GM21717 (cell line): ENCODE data around the gene FKTN.
A peak's percentile ranks its signal among the peaks of the same experiment; 100 is the strongest.
"Not testable (repeated sequence)": the region's sequence is repeated elsewhere in the genome, so short reads cannot be mapped to it uniquely, and the experiment has no call there.

Experiments used
- ATAC-seq: cut with Tn5 transposase; IDR thresholded peaks from one replicate; pipeline ENCODE4 v1.9.1; 2021; ENCODE audit warnings: mild to moderate bottlenecking, moderate library complexity; ENCODE audit not compliant: unreplicated experiment

Gene FKTN

GRCh38 chr9:105557804-105558610 lies at the start of gene FKTN:
FKTN (plus strand) TSS chr9:105558131; CDS start chr9:105575033, 16,902 bp downstream.
- ATAC-seq = peak; percentile 98

GRCh38 chr9:105508530-105508929 lies 49.4 kb upstream of the FKTN start:
- ATAC-seq = no peak

- peak; percentile 94 for ATAC-seq
These were observed 47.9 kb upstream of the FKTN start for GRCh38 chr9:105510024-105510423.

DNA sequence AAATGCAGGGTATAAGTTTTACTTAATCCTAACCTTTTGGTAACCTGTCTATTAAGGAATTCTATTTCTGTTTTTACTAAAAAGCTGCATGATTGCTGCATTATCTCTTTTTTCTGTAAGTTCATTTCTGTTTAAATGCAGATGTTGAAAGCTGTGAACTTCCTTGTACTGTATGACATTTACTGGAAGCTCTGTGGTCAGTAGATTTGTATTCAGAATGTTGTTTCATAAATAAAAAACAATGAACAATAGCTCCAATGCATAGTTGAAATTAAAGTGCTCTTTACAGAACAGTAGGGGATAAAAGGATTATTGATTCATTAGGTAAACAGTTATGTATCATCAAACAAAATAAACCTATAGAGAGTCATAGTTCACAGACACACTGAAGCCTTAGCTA lies 46.5 kb upstream of the FKTN start:
- ATAC-seq = no peak

DNA sequence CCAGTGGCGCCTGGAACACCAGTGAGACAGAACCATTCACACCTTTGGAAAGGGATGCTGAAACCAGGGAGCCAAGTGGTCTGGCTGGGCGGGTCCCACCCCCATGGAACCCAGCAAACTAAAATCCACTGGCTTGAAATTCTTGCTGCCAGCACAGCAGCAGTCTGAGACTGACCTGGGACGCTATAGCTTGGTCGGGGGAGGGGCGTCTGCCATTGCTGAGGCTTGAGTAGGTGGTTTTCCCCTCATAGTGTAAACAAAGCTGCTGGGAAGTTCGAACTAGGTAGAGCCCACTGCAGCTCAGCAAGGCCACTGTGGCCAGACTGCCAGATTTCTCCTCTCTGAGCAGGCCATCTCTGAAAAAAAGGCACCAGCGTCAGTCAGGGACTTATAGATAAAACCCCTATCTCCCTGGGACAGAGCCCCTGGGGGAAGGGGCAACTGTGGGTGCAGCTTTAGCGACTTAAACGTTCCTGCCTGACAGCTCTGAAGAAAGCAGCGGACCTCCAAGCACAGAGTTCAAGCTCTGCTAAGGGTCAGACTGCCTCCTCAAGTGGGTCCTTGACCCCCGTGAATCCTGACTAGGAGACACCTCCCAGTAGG lies 42.0 kb upstream of the FKTN start:
- no peak for ATAC-seq

GRCh38 chr9:105519710-105520369 lies 38.1 kb upstream of the FKTN start:
- not testable (repeated sequence) for ATAC-seq

DNA sequence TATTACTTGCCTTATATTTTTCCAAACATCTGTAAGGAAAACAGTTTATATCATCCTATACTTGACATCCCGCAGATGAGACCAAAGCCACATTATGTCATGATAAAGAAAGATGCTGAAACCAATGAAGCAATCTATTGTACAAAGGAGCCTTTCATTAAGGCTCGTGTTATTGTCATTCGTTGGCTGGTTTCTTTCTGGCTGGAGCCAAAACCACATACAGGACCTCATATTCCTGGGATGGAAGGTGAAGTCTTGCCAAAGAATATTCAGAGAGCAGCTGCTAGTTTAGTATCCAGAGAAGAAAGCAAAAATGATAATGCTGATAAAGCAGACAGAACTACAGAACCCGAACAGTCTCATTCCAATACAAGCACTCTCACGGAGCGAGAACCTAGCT lies 36.9 kb upstream of the FKTN start:
- ATAC-seq = not testable (repeated sequence)

DNA sequence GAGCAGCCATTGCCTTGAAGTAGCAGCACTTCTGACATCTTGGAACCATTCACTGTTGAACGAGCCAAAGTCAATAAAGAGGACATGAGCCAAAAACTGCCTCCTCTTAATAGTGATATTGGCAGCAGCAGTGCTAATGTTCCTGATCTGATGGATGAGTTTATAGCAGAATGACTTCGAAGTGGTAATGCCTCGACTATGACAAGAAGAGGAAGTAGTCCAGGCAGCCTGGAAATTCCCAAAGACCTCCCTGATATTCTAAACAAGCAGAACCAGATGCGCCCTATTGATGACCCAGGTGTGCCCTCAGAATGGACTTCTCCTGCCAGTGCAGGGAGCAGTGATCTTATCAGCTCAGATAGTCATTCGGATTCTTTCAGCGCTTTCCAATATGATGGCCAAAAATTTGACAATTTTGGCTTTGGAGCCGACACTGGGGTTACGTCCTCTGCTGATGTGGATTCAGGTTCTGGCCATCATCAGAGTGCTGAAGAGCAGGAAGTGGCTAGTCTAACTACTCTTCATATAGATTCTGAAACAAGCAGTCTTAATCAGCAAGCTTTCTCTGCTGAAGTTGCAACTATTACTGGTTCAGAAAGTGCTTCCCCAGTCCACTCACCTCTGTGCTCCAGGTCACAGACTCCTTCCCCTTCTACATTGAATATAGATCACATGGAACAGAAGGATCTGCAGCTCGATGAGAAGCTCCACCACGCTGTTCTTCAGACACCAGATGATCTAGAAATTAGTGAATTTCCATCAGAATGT lies 35.1 kb upstream of the FKTN start:
- ATAC-seq = peak; percentile 92

DNA sequence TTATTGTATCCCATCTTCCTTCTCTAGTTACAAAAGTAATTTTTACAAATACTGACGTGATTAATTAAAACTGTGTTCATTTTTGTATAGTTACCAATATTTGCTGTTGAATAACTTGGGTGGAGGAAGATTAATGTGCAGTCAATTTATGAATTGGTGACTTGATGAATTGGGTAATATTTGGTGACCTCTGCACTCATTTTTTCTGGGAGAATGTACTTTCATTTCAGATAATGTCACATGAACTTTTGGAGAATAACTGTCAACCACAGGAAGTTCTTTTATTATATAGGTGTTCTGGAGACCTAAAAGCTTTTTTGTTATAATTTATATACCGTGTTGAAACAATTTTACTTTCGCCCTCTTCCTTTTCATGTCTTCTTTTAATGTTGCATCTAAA lies 26.4 kb upstream of the FKTN start:
- no peak for ATAC-seq

GRCh38 chr9:105535920-105536668 lies 21.8 kb upstream of the FKTN start:
- peak; percentile 65 for ATAC-seq

DNA sequence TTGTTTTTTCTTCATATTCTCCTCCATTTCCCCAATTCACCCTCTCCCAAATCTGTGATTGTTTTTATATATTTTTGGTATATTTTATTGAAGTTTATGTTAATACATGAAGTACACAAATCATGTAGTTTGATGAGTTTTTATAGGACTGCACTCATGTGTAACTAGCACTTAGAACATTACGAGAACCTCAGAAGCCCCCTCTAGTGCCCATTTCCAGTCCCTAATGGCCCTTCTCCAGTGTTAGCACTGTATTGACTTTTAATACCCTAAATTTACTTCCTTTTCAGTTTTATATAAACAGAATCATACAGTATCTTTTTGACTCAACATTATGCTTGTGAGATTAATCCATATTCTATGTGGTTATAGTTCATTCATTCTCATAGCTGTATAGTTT lies 18.5 kb upstream of the FKTN start:
- no peak for ATAC-seq

GRCh38 chr9:105541838-105542237 lies 16.1 kb upstream of the FKTN start:
- ATAC-seq = peak; percentile 96

DNA sequence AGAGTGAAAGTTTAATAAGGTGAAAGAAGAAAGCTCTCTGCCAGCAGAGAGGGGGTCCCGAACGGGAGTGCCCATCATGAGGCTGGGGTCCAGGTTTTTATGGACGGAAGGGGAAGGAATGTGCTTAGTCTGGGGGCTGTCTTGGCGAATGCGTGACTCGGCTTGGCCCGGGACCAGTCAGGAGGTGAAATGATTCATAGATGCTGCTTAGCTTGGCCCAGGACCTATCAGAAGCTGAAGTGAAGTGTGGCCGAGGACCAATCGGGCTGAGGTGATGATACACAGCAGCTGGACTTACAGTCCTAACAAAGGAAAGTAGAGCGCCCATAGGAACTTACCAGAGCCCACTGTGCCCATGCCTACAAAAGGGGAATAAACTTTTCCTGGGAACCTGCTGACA lies 3.9 kb upstream of the FKTN start:
- ATAC-seq = no peak

- ATAC-seq = no peak
These were observed 14.5 kb downstream of the FKTN start for GRCh38 chr9:105572455-105572854.

DNA sequence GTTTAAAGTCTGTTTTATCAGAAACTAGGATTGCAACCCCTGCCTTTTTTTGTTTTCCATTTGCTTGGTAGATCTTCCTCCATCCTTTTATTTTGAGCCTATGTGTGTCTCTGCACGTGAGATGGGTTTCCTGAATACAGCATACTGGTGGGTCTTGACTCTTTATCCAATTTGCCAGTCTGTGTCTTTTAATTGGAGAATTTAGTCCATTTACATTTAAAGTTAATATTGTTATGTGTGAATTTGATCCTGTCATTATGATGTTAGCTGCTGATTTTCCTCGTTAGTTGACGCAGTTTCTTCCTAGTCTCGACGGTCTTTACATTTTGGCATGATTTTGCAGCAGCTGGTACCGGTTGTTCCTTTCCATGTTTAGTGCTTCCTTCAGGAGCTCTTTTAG lies 22.0 kb downstream of the FKTN start:
- not testable (repeated sequence) for ATAC-seq

DNA sequence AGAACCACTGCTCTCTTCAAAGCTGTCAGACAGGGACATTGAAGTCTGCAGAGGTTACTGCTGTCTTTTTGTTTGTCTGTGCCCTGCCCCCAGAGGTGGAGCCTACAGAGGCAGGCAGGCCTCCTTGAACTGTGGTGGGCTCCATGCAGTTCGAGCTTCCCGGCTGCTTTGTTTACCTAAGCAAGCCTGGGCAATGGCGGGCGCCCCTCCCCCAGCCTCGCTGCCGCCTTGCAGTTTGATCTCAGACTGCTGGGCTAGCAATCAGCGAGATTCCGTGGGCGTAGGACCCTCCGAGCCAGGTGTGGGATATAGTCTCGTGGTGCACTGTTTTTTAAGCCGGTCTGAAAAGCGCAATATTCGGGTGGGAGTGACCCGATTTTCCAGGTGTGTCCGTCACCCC lies 23.6 kb downstream of the FKTN start:
- not testable (repeated sequence) for ATAC-seq

- no peak for ATAC-seq
These were observed 35.2 kb downstream of the FKTN start for GRCh38 chr9:105593145-105593544.

DNA sequence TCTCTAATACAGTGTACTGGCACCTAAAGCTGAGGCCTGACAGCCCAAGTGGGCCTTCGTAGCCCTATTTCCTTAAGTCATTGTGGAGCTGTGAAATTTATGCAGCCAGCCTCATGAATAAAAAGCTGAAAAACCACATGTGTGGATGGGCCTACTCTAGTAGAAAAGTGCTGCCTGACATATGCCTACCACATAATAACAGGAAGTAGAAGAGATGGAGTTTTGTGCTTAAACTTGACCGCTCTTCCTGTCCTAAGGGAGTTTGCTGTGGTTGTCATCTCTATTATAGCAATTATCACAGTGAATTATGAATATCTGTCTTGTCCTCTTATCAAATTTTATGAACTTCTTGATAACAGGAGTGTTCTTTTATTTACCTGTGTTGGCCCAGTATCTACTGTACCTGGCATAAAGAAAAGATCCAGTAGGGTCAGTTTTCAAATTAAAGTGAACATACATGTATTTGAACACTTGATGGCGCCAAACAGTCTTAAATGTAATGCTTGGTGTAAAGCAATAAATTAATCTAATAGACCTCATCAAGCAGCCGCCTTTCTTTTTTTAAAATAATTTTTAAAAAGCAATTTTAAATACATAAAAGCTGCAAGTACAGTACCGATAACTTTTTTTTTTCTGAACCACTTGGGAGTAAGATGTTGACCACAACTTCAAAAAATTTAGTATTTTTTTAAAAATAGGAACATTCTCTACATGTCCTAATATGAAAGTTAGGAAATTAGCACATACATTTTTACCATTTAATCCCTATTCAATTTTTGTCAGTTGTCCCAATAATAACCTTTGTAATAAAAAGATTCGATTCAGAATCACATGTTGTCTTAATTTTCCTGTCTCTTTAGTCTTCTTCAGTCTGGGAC lies 51.0 kb downstream of the FKTN start:
- peak; percentile 64 for ATAC-seq

- ATAC-seq = no peak
These were observed 63.1 kb downstream of the FKTN start for GRCh38 chr9:105621001-105621400.

- no peak for ATAC-seq
These were observed 67.2 kb downstream of the FKTN start for GRCh38 chr9:105625088-105625487.
